HG02973 (cell line): ENCODE measurements around the gene CHD8.
"Not testable (repeated sequence)": the region's sequence is repeated elsewhere in the genome, so short reads cannot be mapped to it uniquely, and the experiment has no call there.

Experiments
- ATAC-seq: cut with Tn5 transposase; IDR thresholded peaks from one replicate; pipeline ENCODE4 v1.9.1; 2021; ENCODE audit warnings: moderate library complexity; ENCODE audit not compliant: unreplicated experiment

The CHD8 gene

GRCh38 chr14:21379338-21379737 lies 76.6 kb downstream of the CHD8 start:
- ATAC-seq, result no peak

- ATAC-seq, result no peak
Observed at GRCh38 chr14:21373980-21374379, 81.9 kb downstream of the CHD8 start.

GRCh38 chr14:21372814-21373213 lies 83.1 kb downstream of the CHD8 start:
- not testable (repeated sequence) for ATAC-seq

- ATAC-seq, result no peak
Observed at GRCh38 chr14:21369949-21370679, 85.8 kb downstream of the CHD8 start.

GRCh38 chr14:21367582-21368144 lies 88.3 kb downstream of the CHD8 start:
- ATAC-seq, result no peak

GRCh38 chr14:21356511-21356910 lies 99.4 kb downstream of the CHD8 start:
- no peak for ATAC-seq

- ATAC-seq, result peak; percentile 62
Observed at GRCh38 chr14:21352587-21352986, 103.3 kb downstream of the CHD8 start.

- no peak for ATAC-seq
Observed at GRCh38 chr14:21350539-21350938, 105.4 kb downstream of the CHD8 start.

GRCh38 chr14:21347201-21347600 lies 108.7 kb downstream of the CHD8 start:
- ATAC-seq, result no peak

GRCh38 chr14:21346532-21347135 lies 109.3 kb downstream of the CHD8 start:
- ATAC-seq, result no peak

GRCh38 chr14:21343035-21343794 lies 112.7 kb downstream of the CHD8 start:
- no peak for ATAC-seq
